ENCODE data around the gene TERF2IP. TPM values are rescaled to one million over a fixed set of nuclear protein-coding genes. Genes with fewer than 3 reads are reported as not detected.

Gene TERF2IP
- total and polyA plus RNA-seq, 2 of the 13 experiments (the other 11 are each of a cell fraction or from before 2014, with no cell fraction given): 26.4 to 50.2 TPM

- no peak for TF ChIP-seq FOXA1 (IDR thresholded peaks at IDR 0.05)
- TF ChIP-seq FOXA1 (CRISPR knock-in tag; IDR thresholded peaks at IDR 0.05): 0 out of 2 replicates have a peak, but pooled peaks have one; percentile 8
- peak; percentile 76 for TF ChIP-seq ZNF607 (CRISPR knock-in tag; IDR thresholded peaks at IDR 0.05; ENCODE audit: borderline replicate concordance)
- TF ChIP-seq NFE2L1 (CRISPR knock-in tag; IDR thresholded peaks at IDR 0.05; ENCODE audit: borderline replicate concordance): no peak
- no peak; the same call in 1 of the 2 replicates for TF ChIP-seq EED (CRISPR knock-in tag; IDR thresholded peaks at IDR 0.05)
- peak; percentile 93 for TF ChIP-seq ZFP36L1 (CRISPR knock-in tag; IDR thresholded peaks at IDR 0.05)
- TF ChIP-seq THAP7 (CRISPR knock-in tag; IDR thresholded peaks at IDR 0.05): no peak
- TF ChIP-seq PCBP1 (IDR thresholded peaks at IDR 0.05; ENCODE audit: borderline replicate concordance, low read depth, low read length): peak; percentile 90; the same call in 1 of the 2 replicates
- no peak; the same call in 1 of the 2 replicates for TF ChIP-seq ZNF329 (CRISPR knock-in tag; IDR thresholded peaks at IDR 0.05; ENCODE audit: low read depth)
- TF ChIP-seq MYC (CRISPR knock-in tag; IDR thresholded peaks at IDR 0.05; ENCODE audit: borderline replicate concordance): peak; percentile 95
- TF ChIP-seq SRSF1 (optimal IDR thresholded peaks at IDR 0.05; ENCODE audit: low read depth, low read length): peak; percentile 91
- TF ChIP-seq SYNCRIP (IDR thresholded peaks at IDR 0.05; ENCODE audit: insufficient read depth, low read depth, low read length): no peak
- TF ChIP-seq NFE2L2 (IDR thresholded peaks at IDR 0.05; ENCODE audit: low read length): no peak
- TF ChIP-seq ZFP36L2 (CRISPR knock-in tag; IDR thresholded peaks at IDR 0.05): no peak
- peak; percentile 94; the same call in 1 of the 2 replicates for TF ChIP-seq ZNF839 (CRISPR knock-in tag; IDR thresholded peaks at IDR 0.05; ENCODE audit: borderline replicate concordance)
- TF ChIP-seq, protein P1, sequence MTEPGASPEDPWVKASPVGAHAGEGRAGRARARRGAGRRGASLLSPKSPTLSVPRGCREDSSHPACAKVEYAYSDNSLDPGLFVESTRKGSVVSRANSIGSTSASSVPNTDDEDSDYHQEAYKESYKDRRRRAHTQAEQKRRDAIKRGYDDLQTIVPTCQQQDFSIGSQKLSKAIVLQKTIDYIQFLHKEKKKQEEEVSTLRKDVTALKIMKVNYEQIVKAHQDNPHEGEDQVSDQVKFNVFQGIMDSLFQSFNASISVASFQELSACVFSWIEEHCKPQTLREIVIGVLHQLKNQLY (CRISPR knock-in tag; IDR thresholded peaks at IDR 0.05): peak; percentile 35; the same call in 1 of the 2 replicates
- no peak for TF ChIP-seq ZNF550 (CRISPR knock-in tag; IDR thresholded peaks at IDR 0.05; ENCODE audit: borderline replicate concordance)
- no peak; the same call in 1 of the 2 replicates for TF ChIP-seq NFYC (CRISPR knock-in tag; IDR thresholded peaks at IDR 0.05)
- no peak for TF ChIP-seq ZFP36 (IDR thresholded peaks at IDR 0.05; ENCODE audit: borderline replicate concordance, low read depth, low read length, partially characterized antibody)
- TF ChIP-seq, protein P2, sequence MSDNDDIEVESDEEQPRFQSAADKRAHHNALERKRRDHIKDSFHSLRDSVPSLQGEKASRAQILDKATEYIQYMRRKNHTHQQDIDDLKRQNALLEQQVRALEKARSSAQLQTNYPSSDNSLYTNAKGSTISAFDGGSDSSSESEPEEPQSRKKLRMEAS (IDR thresholded peaks at IDR 0.05): peak; percentile 74
- TF ChIP-seq, protein P3, sequence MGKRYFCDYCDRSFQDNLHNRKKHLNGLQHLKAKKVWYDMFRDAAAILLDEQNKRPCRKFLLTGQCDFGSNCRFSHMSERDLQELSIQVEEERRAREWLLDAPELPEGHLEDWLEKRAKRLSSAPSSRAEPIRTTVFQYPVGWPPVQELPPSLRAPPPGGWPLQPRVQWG (CRISPR knock-in tag; IDR thresholded peaks at IDR 0.05; ENCODE audit: borderline replicate concordance, low read depth): no peak
- peak; percentile 19; the same call in 1 of the 2 replicates for TF ChIP-seq ZNF782 (CRISPR knock-in tag; IDR thresholded peaks at IDR 0.05; ENCODE audit: borderline replicate concordance)
- TF ChIP-seq ZFP82 (CRISPR knock-in tag; IDR thresholded peaks at IDR 0.05; ENCODE audit: borderline replicate concordance): peak; percentile 30; the same call in 1 of the 2 replicates
- peak; percentile 87; the same call in 1 of the 2 replicates for TF ChIP-seq MAZ (IDR thresholded peaks at IDR 0.05; ENCODE audit: borderline replicate concordance, low read depth, low read length)
- peak; percentile 42; the same call in 1 of the 2 replicates for TF ChIP-seq MAZ (CRISPR knock-in tag; IDR thresholded peaks at IDR 0.05; ENCODE audit: low read depth)
- peak; percentile 83; the same call in 1 of the 2 replicates for TF ChIP-seq PRMT3 (CRISPR knock-in tag; IDR thresholded peaks at IDR 0.05; ENCODE audit: borderline replicate concordance, low read depth)
- TF ChIP-seq STAG1 (CRISPR knock-in tag; IDR thresholded peaks at IDR 0.05): no peak
- no peak for TF ChIP-seq ATF7 (IDR thresholded peaks at IDR 0.05)
- TF ChIP-seq ATF7 (CRISPR knock-in tag; IDR thresholded peaks at IDR 0.05): no peak; the same call in 1 of the 2 replicates
Measured at GRCh38 chr16:75647492-75648264, at the start of gene TERF2IP, which contains the start of gene KARS1 (continued).

Measured in HepG2 (cell line).